HEK293 (cell line): ENCODE results near the gene SCPEP1.

Experiments
- CTCF ChIA-PET: fragments of 350-600 bp; formaldehyde crosslinking; extraction: SDS; loops from one replicate; lab custom pipeline; 2021; ENCODE audit warnings: antibody characterized with exemption; lab: Yijun Ruan, JAX
- POLR2A ChIA-PET: fragments of 300-600 bp; formaldehyde crosslinking; extraction: SDS; loops from one replicate; lab custom pipeline; 2020; ENCODE audit warnings: antibody characterized with exemption, inconsistent platforms; lab: Yijun Ruan, JAX
- H3K27ac ChIP-seq: fragments of 200-500 bp; sonication (Bioruptor generic); 2 replicates; pipeline ENCODE4 v1.5.1; 2014; ENCODE audit warnings: low read depth, low read length, control low read depth, inconsistent platforms; ENCODE audit errors: extremely low read depth
- H3K36me3 ChIP-seq, 2 experiments: fragments of 200-500 bp in 1 of 2; sonication (Bioruptor generic) in 1 of 2; 1 replicate in 1 of 2; 2 replicates in 1 of 2; pipeline ENCODE4 v1.5.1; 2014 to 2017; ENCODE audit warnings: inconsistent platforms in 2 of 2, low read length in 2 of 2; ENCODE audit not compliant: control insufficient read depth in 2 of 2, insufficient read depth in 1 of 2
- H3K4me1 ChIP-seq: fragments of 200-500 bp; sonication (Bioruptor generic); 2 replicates; pipeline ENCODE4 v1.5.1; 2014; ENCODE audit warnings: mild to moderate bottlenecking, low read length, inconsistent platforms; ENCODE audit not compliant: control insufficient read depth, insufficient read depth
- H3K4me3 ChIP-seq: 2 replicates; pipeline ENCODE4 v1.5.1; 2011; ENCODE audit warnings: low read depth, mild to moderate bottlenecking, control low read depth, low read length, moderate library complexity
- H3K9me3 ChIP-seq: fragments of 200-500 bp; sonication (Bioruptor generic); 2 replicates; pipeline ENCODE4 v1.5.1; 2014; ENCODE audit warnings: low read depth, low read length, inconsistent platforms; ENCODE audit not compliant: control insufficient read depth, insufficient read depth
- ATF2 ChIP-seq: fragments of 450-650 bp; formaldehyde crosslinking; IDR thresholded peaks from 2 replicates; pipeline ENCODE4 v1.5.1; 2016; ENCODE audit warnings: missing biosample characterization, missing genetic modification characterization, low read depth
- BCL11B ChIP-seq: fragments of 450-650 bp; formaldehyde crosslinking; IDR thresholded peaks from 2 replicates; pipeline ENCODE4 v1.5.1; 2016; ENCODE audit warnings: low read depth, missing biosample characterization, missing genetic modification characterization
- KLF16 ChIP-seq: fragments of 450-650 bp; formaldehyde crosslinking; IDR thresholded peaks from 2 replicates; pipeline ENCODE4 v1.5.1; 2017; ENCODE audit warnings: missing biosample characterization, missing genetic modification characterization
- KLF8 ChIP-seq: fragments of 450-650 bp; formaldehyde crosslinking; IDR thresholded peaks from 2 replicates; pipeline ENCODE4 v1.5.1; 2016; ENCODE audit warnings: missing biosample characterization, missing genetic modification characterization
- PBX3 ChIP-seq: sonication (generic); formaldehyde crosslinking; IDR thresholded peaks from 2 replicates; pipeline ENCODE4 v1.8.1; 2022; ENCODE audit warnings: mild to moderate bottlenecking, moderate library complexity, missing genetic modification reagents
- PRDM1 ChIP-seq: fragments of 450-650 bp; formaldehyde crosslinking; IDR thresholded peaks from 2 replicates; pipeline ENCODE4; 2016; ENCODE audit warnings: missing biosample characterization, missing genetic modification characterization
- PRDM6 ChIP-seq: fragments of 450-650 bp; formaldehyde crosslinking; IDR thresholded peaks from 2 replicates; pipeline ENCODE4 v1.5.1; 2017; ENCODE audit warnings: missing biosample characterization, missing genetic modification characterization
- RBAK ChIP-seq: fragments of 450-650 bp; formaldehyde crosslinking; IDR thresholded peaks from 2 replicates; pipeline ENCODE4 v1.5.1; 2016; ENCODE audit warnings: missing biosample characterization, missing genetic modification characterization
- ZBTB11 ChIP-seq: fragments of 450-650 bp; formaldehyde crosslinking; conservative IDR thresholded peaks from 2 replicates; pipeline ENCODE4 v1.5.1; 2016; ENCODE audit warnings: low read depth, missing biosample characterization, missing genetic modification characterization
- ZBTB20 ChIP-seq: fragments of 450-650 bp; formaldehyde crosslinking; IDR thresholded peaks from 2 replicates; pipeline ENCODE4 v1.5.1; 2016; ENCODE audit warnings: missing biosample characterization, missing genetic modification characterization
- ZFP37 ChIP-seq: fragments of 450-650 bp; formaldehyde crosslinking; IDR thresholded peaks from 2 replicates; pipeline ENCODE4 v1.5.1; 2016; ENCODE audit warnings: missing biosample characterization, missing genetic modification characterization
- ZNF16 ChIP-seq: fragments of 450-650 bp; formaldehyde crosslinking; IDR thresholded peaks from 2 replicates; pipeline ENCODE4 v1.5.1; 2016; ENCODE audit warnings: low read depth, missing biosample characterization, missing genetic modification characterization
- ZNF184 ChIP-seq: fragments of 450-650 bp; IDR thresholded peaks from 2 replicates; pipeline ENCODE4 v1.5.1; 2018; ENCODE audit warnings: missing biosample characterization, mild to moderate bottlenecking, missing genetic modification characterization
- ZNF366 ChIP-seq: fragments of 450-650 bp; formaldehyde crosslinking; conservative IDR thresholded peaks from 2 replicates; pipeline ENCODE4 v1.5.1; 2016; ENCODE audit warnings: missing biosample characterization, missing genetic modification characterization
- ZNF416 ChIP-seq: fragments of 450-650 bp; formaldehyde crosslinking; IDR thresholded peaks from 2 replicates; pipeline ENCODE4 v1.5.1; 2016; ENCODE audit warnings: missing biosample characterization, missing genetic modification characterization
- ZNF513 ChIP-seq: fragments of 450-650 bp; IDR thresholded peaks from 2 replicates; pipeline ENCODE4 v1.5.1; 2018; ENCODE audit warnings: missing biosample characterization, missing genetic modification characterization
- ZNF558 ChIP-seq: fragments of 450-650 bp; formaldehyde crosslinking; IDR thresholded peaks from 2 replicates; pipeline ENCODE4 v1.5.1; 2016; ENCODE audit warnings: missing biosample characterization, missing genetic modification characterization
- ZSCAN5A ChIP-seq: fragments of 450-650 bp; formaldehyde crosslinking; IDR thresholded peaks from 2 replicates; pipeline ENCODE4 v1.5.1; 2016; ENCODE audit warnings: missing biosample characterization, missing genetic modification characterization

SCPEP1 gene

GRCh38 chr17:56995766-56996165 is 17.8 kb downstream of the SCPEP1 start (continued):
- TF ChIP-seq ZBTB11 (tag by site-specific recombination), result no peak
- no peak for TF ChIP-seq KLF16
- no peak for TF ChIP-seq ZFP37
- no peak for TF ChIP-seq KLF8 (tag by site-specific recombination)
- TF ChIP-seq ZNF416 (tag by site-specific recombination), result no peak
- no peak for TF ChIP-seq ZBTB20 (tag by site-specific recombination)
- no peak for TF ChIP-seq ZNF558
- TF ChIP-seq, all 188 proteins: peak for 0

GRCh38 chr17:56997313-56997712 is 19.4 kb downstream of the SCPEP1 start:
- H3K36me3 ChIP-seq, result peaks cover 4 to 79% of the 10 kb centered on the region in 2 experiments
- ChIA-PET POLR2A (no interaction called here), CTCF (interaction anchor here (1.0 kb wide), 1 partner anchor 13 kb away, joined by 3 read pairs; no protein-coding TSS in a partner anchor)

More at GRCh38 chr17:56997313-56997712, 19.4 kb downstream of the SCPEP1 start:
- Histone ChIP-seq H3K4me1 (no peaks in the 10 kb centered on the region), H3K4me3 (no peak overlapping the region), H3K9me3 (no peaks in the 10 kb centered on the region), H3K27ac (no peak overlapping the region)
- no peak for TF ChIP-seq ZNF513 (tag by site-specific recombination)
- TF ChIP-seq ZNF366 (tag by site-specific recombination), result no peak
- no peak for TF ChIP-seq ZSCAN5A (tag by site-specific recombination)
- no peak for TF ChIP-seq PRDM6 (tag by site-specific recombination)
- no peak for TF ChIP-seq RBAK (tag by site-specific recombination)
- no peak for TF ChIP-seq ZNF184 (tag by site-specific recombination)
- TF ChIP-seq PRDM1 (tag by site-specific recombination), result no peak
- TF ChIP-seq BCL11B (tag by site-specific recombination), result no peak
- TF ChIP-seq ZBTB20 (tag by site-specific recombination), result no peak
- no peak for TF ChIP-seq ZNF16 (tag by site-specific recombination)
- no peak for TF ChIP-seq ATF2
- TF ChIP-seq PBX3 (CRISPR knock-in tag), result no peak
